Measurements from ENCODE around the gene KCP.

GRCh38 chr7:128939861-128940410, 29.4 kb upstream of the KCP start:
- TF ChIP-seq GATA3 (IDR thresholded peaks at IDR 0.05; ENCODE audit: low read depth, low read length), result no peak
- no peak for TF ChIP-seq GATA2 (IDR thresholded peaks at IDR 0.05; ENCODE audit: low read depth, low read length)
